Neural cell (in vitro differentiated cells): Measurements from ENCODE around the gene MBNL2. TPM values are rescaled to one million over a fixed set of nuclear protein-coding genes. Genes with fewer than 3 reads are reported as not detected.

Experiments
- H2AFZ ChIP-seq: fragments of 200-600, 300-800 bp; sonication (generic), shearing (Covaris generic); 2 replicates; pipeline ENCODE4 v1.6.0; 2014; ENCODE audit warnings: low read depth, mild to moderate bottlenecking, antibody characterized with exemption, low read length, moderate library complexity
- H3F3A ChIP-seq: fragments of 200-600 bp; shearing (Covaris generic); 2 replicates; pipeline ENCODE4 v1.6.1; 2016; ENCODE audit warnings: mild to moderate bottlenecking, moderate library complexity, mixed read lengths, antibody characterized with exemption, low read length; ENCODE audit not compliant: insufficient read depth, poor library complexity, severe bottlenecking
- H3K27ac ChIP-seq: fragments of 200-600, 300-800 bp; sonication (generic), shearing (Covaris generic); 2 replicates; pipeline ENCODE4 v1.5.1; 2014; ENCODE audit warnings: mild to moderate bottlenecking, low read length, moderate library complexity
- H3K27me3 ChIP-seq: fragments of 300-800, 200-600 bp; sonication (generic), shearing (Covaris generic); 2 replicates; pipeline ENCODE4 v1.6.0; 2014; ENCODE audit warnings: mild to moderate bottlenecking, low read depth, low read length, moderate library complexity; ENCODE audit not compliant: insufficient read depth
- H3K36me3 ChIP-seq: fragments of 300-800, 200-600 bp; sonication (generic), shearing (Covaris generic); 2 replicates; pipeline ENCODE4 v1.5.1; 2014; ENCODE audit warnings: mild to moderate bottlenecking, antibody characterized with exemption, low read length, moderate library complexity; ENCODE audit not compliant: insufficient read depth
- H3K4me2 ChIP-seq: fragments of 300-800, 200-600 bp; sonication (generic), shearing (Covaris generic); 2 replicates; pipeline ENCODE4 v1.6.0; 2014; ENCODE audit warnings: mild to moderate bottlenecking, low read length
- H3K4me3 ChIP-seq: fragments of 300-800, 200-600 bp; sonication (generic), shearing (Covaris generic); 2 replicates; pipeline ENCODE4 v1.5.1; 2014; ENCODE audit warnings: mild to moderate bottlenecking, low read length, moderate library complexity
- H3K79me2 ChIP-seq: fragments of 200-600 bp; shearing (Covaris generic); replicated peaks from 2 replicates; pipeline ENCODE4 v1.6.0; 2014; ENCODE audit warnings: mild to moderate bottlenecking, low read length, moderate library complexity; ENCODE audit not compliant: insufficient read depth
- H3K9ac ChIP-seq: fragments of 300-800, 200-600 bp; sonication (generic), shearing (Covaris generic); 2 replicates; pipeline ENCODE4 v1.6.1; 2016; ENCODE audit warnings: mild to moderate bottlenecking, low read length, mixed read lengths
- H3K9me2 ChIP-seq: fragments of 200-600 bp; shearing (Covaris generic); 2 replicates; pipeline ENCODE4 v1.6.1; 2016; ENCODE audit warnings: mild to moderate bottlenecking, low read length, mixed read lengths; ENCODE audit not compliant: insufficient read depth
- H3K9me3 ChIP-seq: fragments of 200-600, 300-800 bp; sonication (generic), shearing (Covaris generic); 2 replicates; pipeline ENCODE4 v1.6.1; 2016; ENCODE audit warnings: mild to moderate bottlenecking, mixed run types, low read length, moderate library complexity, mixed read lengths
- H4K20me1 ChIP-seq: fragments of 200-600 bp; shearing (Covaris generic); 2 replicates; pipeline ENCODE4 v1.6.1; 2016; ENCODE audit warnings: mild to moderate bottlenecking, mixed run types; ENCODE audit not compliant: insufficient read depth
- EP300 ChIP-seq: fragments of 450-650 bp; conservative IDR thresholded peaks from 2 replicates; pipeline ENCODE4 v1.6.1; 2014; ENCODE audit warnings: antibody characterized with exemption, mild to moderate bottlenecking, moderate library complexity; ENCODE audit not compliant: poor library complexity, severe bottlenecking
- EZH2 ChIP-seq: fragments of 200-600, 300-800 bp; shearing (Covaris generic), sonication (generic); IDR thresholded peaks from 2 replicates; pipeline ENCODE4 v1.6.1; 2014; ENCODE audit warnings: antibody characterized with exemption, low read length, borderline replicate concordance, mild to moderate bottlenecking; ENCODE audit not compliant: insufficient read depth, poor library complexity, severe bottlenecking
- MXI1 ChIP-seq: fragments of 450-650 bp; conservative IDR thresholded peaks from 2 replicates; pipeline ENCODE4 v1.6.1; 2014; ENCODE audit warnings: antibody characterized with exemption, mild to moderate bottlenecking; ENCODE audit not compliant: poor library complexity, severe bottlenecking
- POLR2AphosphoS5 ChIP-seq: IDR thresholded peaks from 2 replicates; pipeline ENCODE4 v1.6.1; 2012
- RAD21 ChIP-seq: fragments of 450-650 bp; conservative IDR thresholded peaks from 2 replicates; pipeline ENCODE4 v1.6.1; 2014; ENCODE audit warnings: antibody characterized with exemption, mild to moderate bottlenecking, moderate library complexity
- SMC3 ChIP-seq: fragments of 450-650 bp; conservative IDR thresholded peaks from 2 replicates; pipeline ENCODE4 v1.6.1; 2014; ENCODE audit warnings: antibody characterized with exemption, mild to moderate bottlenecking, moderate library complexity; ENCODE audit not compliant: poor library complexity
- TAF1 ChIP-seq: IDR thresholded peaks from 2 replicates; pipeline ENCODE4 v1.6.1; 2012; ENCODE audit warnings: low read depth
- polyA plus RNA-seq: library from polyadenylated mRNA; depleted of rRNA; stranded (reverse); fragments of >200 nt; gene quantifications from 2 replicates; pipeline ENCODE4 v1.2.3, GENCODE V29; 2014
- TF ChIP-seq, protein P1 (sequence below): IDR thresholded peaks from 2 replicates; pipeline ENCODE4 v1.6.1; 2012; ENCODE audit warnings: borderline replicate concordance
- TF ChIP-seq, protein P2 (sequence below): fragments of 450-650 bp; IDR thresholded peaks from 2 replicates; pipeline ENCODE4 v1.5.1; 2014; ENCODE audit warnings: antibody characterized with exemption, mild to moderate bottlenecking, moderate library complexity; ENCODE audit not compliant: poor library complexity, severe bottlenecking

MBNL2 gene
- polyA plus RNA-seq, 1 donor from 2014 or later: 4.3 TPM

DNA sequence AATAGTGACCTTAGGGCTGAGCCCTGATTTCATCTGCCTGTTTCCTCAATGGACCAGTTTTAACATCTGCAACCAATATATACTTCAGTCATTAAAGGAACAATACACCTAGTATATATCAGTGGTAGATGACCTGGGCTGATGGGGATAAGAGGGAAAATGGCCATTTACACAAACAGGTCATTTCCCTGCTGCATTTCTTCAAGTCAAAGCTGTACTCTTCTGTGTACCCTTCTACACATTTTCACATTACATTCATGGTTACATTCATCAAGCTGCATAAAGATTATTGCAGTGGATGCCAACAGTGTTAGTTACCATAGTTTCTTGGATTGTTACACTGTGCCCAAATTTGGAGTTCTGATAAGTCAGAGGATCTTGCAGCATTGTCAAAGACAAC lies 130.7 kb downstream of the MBNL2 start:
- TF ChIP-seq POLR2AphosphoS5: no peak
- TF ChIP-seq EP300: no peak
- no peak for TF ChIP-seq SMC3
- TF ChIP-seq, protein P1, sequence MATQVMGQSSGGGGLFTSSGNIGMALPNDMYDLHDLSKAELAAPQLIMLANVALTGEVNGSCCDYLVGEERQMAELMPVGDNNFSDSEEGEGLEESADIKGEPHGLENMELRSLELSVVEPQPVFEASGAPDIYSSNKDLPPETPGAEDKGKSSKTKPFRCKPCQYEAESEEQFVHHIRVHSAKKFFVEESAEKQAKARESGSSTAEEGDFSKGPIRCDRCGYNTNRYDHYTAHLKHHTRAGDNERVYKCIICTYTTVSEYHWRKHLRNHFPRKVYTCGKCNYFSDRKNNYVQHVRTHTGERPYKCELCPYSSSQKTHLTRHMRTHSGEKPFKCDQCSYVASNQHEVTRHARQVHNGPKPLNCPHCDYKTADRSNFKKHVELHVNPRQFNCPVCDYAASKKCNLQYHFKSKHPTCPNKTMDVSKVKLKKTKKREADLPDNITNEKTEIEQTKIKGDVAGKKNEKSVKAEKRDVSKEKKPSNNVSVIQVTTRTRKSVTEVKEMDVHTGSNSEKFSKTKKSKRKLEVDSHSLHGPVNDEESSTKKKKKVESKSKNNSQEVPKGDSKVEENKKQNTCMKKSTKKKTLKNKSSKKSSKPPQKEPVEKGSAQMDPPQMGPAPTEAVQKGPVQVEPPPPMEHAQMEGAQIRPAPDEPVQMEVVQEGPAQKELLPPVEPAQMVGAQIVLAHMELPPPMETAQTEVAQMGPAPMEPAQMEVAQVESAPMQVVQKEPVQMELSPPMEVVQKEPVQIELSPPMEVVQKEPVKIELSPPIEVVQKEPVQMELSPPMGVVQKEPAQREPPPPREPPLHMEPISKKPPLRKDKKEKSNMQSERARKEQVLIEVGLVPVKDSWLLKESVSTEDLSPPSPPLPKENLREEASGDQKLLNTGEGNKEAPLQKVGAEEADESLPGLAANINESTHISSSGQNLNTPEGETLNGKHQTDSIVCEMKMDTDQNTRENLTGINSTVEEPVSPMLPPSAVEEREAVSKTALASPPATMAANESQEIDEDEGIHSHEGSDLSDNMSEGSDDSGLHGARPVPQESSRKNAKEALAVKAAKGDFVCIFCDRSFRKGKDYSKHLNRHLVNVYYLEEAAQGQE: no peak
- no peak for TF ChIP-seq RAD21
- TF ChIP-seq, protein P2, sequence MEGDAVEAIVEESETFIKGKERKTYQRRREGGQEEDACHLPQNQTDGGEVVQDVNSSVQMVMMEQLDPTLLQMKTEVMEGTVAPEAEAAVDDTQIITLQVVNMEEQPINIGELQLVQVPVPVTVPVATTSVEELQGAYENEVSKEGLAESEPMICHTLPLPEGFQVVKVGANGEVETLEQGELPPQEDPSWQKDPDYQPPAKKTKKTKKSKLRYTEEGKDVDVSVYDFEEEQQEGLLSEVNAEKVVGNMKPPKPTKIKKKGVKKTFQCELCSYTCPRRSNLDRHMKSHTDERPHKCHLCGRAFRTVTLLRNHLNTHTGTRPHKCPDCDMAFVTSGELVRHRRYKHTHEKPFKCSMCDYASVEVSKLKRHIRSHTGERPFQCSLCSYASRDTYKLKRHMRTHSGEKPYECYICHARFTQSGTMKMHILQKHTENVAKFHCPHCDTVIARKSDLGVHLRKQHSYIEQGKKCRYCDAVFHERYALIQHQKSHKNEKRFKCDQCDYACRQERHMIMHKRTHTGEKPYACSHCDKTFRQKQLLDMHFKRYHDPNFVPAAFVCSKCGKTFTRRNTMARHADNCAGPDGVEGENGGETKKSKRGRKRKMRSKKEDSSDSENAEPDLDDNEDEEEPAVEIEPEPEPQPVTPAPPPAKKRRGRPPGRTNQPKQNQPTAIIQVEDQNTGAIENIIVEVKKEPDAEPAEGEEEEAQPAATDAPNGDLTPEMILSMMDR: no peak
- TF ChIP-seq TAF1: no peak
- TF ChIP-seq MXI1: no peak
- TF ChIP-seq EZH2: no peak

DNA sequence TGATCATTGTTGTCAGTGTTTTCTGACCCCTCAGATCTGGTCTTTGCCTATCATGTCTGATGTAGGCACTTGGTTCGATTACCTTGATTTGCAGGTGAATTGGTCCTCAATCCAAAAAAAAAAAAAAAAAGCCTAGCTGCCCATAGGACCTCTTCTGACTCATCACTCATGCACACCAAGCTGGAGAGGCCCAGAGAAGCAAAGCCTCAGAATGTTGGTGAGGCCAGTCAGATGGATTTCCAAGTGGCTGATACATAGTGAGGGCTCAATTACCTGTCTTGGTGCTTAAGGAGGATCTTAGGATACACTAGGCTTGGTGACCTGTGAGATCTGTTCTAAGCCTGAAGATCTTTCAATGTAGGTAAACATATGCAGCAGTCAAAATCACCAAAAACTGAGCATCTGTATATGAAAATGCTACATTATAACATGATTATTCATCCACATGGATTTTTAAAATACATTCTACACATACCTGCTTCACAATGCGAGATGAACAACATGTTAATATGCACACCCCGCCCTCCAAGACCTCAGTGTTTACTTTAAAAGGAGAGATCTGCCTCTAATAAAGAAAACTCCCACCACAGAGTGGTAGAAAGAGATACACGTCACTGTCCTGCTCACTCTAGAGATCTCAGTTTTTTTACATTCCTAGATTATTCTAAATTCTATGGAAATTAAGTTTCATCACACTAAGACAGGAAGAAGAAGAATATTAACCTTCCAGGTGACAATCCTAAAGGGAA lies 132.0 kb downstream of the MBNL2 start:
- Histone ChIP-seq H2AFZ (no peak overlapping the region), H3K27me3 (no peaks in the 10 kb centered on the region), H3K9me2 (no peaks in the 10 kb centered on the region), H3K4me2 (no peak overlapping the region), H3K9ac (no peak overlapping the region), H3K4me3 (peak overlapping the region; percentile 0), H4K20me1 (no peaks in the 10 kb centered on the region), H3K9me3 (no peaks in the 10 kb centered on the region), H3K27ac (peak overlapping the region; percentile 69), H3K36me3 (no peaks in the 10 kb centered on the region), H3F3A (no peaks in the 10 kb centered on the region), H3K79me2 (no peaks in the 10 kb centered on the region)
- TF ChIP-seq, protein P2: no peak

More for the DNA sequence above, 130.7 kb downstream of the MBNL2 start:
- Histone ChIP-seq H3K27me3 (no peaks in the 10 kb centered on the region), H3K27ac (peak overlapping the region; percentile 69), H3F3A (no peaks in the 10 kb centered on the region), H3K79me2 (no peaks in the 10 kb centered on the region), H3K9me2 (no peaks in the 10 kb centered on the region), H3K4me2 (no peak overlapping the region), H3K9ac (no peak overlapping the region), H4K20me1 (no peaks in the 10 kb centered on the region), H3K36me3 (no peaks in the 10 kb centered on the region), H3K9me3 (no peaks in the 10 kb centered on the region), H3K4me3 (no peak overlapping the region), H2AFZ (no peak overlapping the region)
